Fibroblast of skin of abdomen (primary cell): ENCODE measurements around the gene RGS7.
"Not testable (repeated sequence)": the region's sequence is repeated elsewhere in the genome, so short reads cannot be mapped to it uniquely, and the experiment has no call there.

ENCODE experiments used
- DNase-seq: peaks from one replicate; pipeline ENCODE4 v3.0.0-alpha.2; 2013

RGS7 gene

DNA sequence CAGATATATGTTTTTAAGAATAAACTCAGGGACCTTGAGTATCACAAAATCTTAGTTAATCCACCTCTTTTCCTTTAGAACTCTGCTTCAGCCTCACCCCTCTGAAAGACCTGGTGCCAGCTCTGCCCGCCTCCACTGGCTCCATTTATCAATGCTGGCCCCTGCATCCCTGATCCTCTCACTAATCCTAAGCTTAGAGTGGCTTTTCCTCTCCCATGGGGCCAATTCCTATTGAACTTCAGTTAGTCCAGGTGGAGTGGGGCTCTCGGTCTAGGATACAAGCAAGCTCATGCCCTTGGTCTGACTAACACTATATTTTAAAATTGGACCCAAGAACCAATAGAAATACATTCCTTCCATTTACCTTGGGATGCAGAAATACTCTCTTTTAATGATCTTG is 87.0 kb downstream of the RGS7 start:
- no peak for DNase-seq

DNA sequence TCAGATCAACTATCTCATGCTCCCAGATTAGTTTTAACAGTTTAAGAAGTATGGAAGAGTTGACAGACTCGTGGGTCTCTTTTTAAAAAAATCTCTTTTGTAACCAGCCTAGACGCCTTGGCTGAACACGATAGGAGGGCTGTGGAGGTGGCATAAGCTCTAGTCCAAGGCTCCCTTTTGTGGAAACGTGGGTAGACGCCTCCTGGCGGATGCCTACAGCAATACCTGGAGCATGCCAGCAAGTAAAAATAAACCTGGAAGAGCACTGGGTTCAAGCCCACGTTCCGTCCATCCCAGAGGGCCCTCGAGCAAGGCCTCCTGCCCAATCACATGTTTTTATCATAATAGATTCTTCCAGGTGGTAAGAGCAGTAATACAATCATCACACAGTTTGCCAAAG is 87.9 kb downstream of the RGS7 start:
- DNase-seq, result no peak

GRCh38 chr1:241266121-241266520 is 90.9 kb downstream of the RGS7 start:
- no peak for DNase-seq

DNA sequence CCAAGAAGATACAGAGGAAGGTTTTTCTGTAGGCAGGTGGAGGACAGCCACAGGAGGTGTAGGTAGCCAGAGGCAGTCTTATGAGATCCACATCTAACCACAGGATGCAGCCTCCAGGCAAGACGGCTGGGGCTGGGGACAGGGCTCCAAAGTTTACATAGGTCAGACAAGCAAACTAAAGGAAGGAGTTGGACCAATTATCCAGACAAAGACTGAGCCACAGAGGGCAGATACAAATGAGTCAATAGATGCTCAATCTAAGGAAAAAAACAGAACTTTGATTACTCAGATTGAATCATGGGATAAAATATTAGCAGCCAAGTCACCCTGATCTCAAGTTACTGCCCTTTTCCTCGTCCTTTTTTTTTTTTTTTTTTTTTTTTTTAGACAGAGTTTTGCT is 91.6 kb downstream of the RGS7 start:
- DNase-seq, result no peak

DNA sequence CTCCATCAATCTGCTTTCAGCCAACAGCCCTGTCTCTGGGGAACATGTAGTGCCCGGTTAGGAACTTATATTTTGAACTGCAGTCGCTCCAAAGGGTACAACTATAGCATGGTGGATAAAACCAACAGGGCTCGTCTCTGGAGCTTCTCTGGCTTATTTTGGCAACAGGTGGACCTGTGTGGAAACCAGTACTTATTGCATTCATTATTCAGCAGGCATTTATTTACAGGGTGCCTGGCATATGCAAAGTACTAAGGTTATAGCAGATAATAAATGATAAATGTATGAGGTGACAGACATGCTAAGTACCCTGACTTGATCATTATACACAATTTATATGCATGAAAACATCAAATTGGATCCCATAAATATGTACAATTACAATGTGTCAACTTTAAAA is 93.7 kb downstream of the RGS7 start:
- no peak for DNase-seq

- DNase-seq, result peak; percentile 4
These were observed 103.5 kb downstream of the RGS7 start for GRCh38 chr1:241253471-241253870.

DNA sequence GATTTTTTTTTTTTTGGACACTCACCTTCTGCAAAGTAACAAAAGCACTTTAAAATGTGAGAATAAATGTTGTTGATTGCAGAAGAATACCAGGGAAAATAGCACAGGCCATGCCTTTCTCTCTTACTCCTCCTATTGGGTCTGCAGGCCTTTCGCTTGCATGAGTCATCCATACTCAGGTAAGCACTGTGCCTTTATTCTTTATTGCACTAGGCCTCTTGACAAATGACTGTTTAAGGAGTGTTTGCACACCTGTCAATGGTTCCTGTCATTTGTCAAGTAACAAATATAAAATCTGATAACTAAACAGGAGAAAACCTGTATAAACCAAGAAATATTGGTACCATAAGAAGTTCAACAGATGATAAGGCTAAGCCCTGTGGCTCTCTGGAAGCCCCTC is 106.5 kb downstream of the RGS7 start:
- DNase-seq, result no peak

- DNase-seq, result no peak
These were observed 116.9 kb downstream of the RGS7 start for GRCh38 chr1:241240069-241240468.

- DNase-seq, result no peak
These were observed 119.1 kb downstream of the RGS7 start for GRCh38 chr1:241237873-241238272.

DNA sequence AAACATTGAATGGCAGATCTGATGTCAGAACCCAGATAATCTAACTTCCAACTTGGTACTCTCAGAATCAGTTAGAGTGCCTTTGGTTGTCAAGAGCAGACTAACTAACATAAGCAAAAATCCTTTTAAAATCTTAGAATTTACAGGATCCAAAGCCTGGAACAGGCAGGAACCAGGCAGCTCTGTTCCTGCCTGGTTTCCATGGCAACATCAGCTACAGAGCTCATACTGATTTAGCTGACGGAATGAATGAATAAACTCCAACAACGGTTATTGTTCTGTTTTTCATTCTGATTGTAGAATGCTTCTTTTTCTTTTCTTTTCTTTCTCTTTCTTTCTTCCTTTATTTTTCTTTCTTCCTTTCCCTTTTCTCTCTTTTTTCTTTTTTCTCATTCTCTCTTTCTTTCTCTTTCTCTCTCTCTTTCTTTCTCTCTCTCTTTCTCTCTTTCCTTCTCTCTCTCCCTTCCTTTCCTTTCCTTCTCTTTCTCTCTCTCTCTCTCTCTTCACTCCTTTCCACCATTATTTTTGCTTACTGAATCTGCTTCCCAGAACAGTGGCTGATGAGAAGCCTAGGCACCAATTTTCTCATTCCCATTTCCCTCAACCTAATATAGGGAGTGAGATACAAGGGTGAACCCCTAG is 121.6 kb downstream of the RGS7 start:
- DNase-seq, result no peak

DNA sequence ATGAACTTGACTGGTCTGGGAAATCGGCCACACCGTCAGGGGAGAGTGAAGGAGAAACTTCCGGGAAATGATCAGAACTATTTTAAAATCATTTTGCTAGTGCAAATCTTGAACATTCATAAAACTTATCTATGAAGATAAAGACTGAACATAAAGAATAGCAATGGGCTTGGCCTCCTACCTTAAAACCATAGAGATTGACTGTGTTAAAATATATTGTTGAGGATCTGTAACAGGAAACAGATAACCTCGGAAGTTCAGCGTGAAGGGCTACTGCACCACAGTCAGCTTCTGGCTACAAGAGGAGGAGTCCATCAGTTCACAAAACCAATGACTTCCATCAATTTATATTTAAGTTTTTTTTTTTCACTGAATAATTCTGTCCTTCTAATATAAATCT is 127.3 kb downstream of the RGS7 start:
- no peak for DNase-seq

DNA sequence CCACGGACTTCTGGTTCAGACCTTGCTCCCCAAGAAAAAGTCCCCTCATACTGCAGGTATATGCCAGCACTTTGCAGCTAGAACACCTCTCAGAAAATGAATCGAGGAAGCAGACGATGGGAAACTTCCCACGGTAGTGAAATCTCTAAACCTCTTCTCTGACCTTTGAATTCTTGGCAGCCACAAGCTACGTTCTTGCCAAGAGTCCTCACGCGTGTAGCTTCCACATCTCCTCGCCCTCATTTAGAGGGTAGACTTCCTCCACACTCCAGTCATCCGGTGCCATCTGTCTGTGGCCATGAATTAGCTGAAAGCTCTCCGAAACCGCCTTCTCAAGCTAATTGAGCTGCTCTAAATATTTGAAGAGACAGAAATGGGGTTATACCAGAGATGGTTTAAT is 127.8 kb downstream of the RGS7 start:
- DNase-seq, result no peak

- DNase-seq, result no peak
These were observed 128.7 kb downstream of the RGS7 start for GRCh38 chr1:241228339-241228738.

DNA sequence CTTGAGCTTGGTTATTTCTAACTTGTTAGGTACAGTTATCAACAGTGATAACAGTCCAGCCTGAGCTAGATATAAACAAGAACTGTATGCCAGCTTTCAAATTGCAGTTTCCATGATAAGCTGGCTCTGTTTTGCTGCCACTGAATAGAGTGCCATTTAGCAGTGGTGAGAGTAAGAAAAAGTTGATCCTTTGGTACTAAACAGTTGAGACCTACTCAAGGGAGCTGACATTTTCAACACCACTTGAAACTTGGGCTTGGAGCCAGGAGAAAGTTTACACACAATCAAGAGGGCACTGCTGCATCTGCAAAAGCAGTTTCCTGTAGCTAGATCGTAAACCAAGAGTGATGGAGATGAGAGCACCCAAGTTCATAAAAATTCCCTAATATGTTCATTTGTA is 131.3 kb downstream of the RGS7 start:
- DNase-seq, result no peak

DNA sequence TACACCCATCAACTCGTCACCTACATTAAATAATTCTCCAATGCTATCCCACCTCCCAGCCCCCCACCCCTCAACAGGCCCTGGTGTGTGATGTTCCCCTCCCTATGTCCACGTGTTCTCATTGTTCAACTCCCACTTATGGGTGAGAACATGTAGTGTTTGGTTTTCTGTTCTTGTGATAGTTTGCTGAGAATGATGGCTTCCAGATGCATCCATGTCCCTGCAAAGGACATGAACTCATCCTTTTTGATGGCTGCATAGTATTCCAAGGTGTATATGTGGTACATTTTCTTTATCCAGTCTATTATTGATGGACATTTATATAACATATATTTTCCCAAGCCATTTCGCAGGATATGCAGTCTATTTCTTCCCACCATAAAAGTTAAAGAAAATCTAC is 132.8 kb downstream of the RGS7 start:
- not testable (repeated sequence) for DNase-seq

- not testable (repeated sequence) for DNase-seq
These were observed 134.2 kb downstream of the RGS7 start for GRCh38 chr1:241222813-241223212.

DNA sequence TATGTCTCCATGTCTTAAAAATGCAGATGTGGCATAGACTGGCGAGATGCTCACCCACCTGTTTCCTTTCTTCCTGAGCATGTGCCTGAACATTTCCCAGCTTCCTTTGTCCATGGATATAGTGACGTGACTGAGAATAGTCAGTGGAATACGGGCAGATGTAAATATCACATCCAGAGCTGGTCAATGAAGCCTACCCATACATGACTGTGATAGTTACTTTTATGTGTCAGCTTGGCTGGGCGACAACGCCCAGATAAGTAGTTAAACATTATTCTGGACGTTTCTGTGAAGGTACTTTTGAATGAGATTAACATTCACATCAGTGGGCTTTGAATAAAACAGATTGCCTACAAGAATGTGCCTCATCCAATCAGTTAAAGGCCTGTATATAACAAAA is 135.7 kb downstream of the RGS7 start:
- DNase-seq, result no peak

DNA sequence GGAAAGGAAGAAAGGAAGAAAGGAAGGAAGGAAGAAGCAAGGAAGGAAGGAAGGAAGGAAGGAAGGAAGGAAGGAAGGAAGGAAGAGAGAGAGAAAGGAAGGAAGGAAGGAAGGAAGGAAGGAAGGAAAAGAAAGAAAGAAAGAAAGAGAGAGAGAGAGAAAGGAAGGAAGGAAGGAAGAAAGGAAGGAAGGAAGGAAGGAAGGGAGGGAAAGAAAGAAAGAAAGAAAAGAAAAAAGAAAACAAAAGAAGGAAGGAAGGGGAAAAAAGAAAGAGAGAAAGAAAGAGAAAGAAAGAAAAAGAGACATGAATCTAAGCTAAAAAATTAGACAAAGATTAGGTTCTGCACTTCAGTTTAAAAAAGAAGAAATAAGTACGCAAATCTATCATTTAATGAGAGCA is 136.1 kb downstream of the RGS7 start:
- not testable (repeated sequence) for DNase-seq

DNA sequence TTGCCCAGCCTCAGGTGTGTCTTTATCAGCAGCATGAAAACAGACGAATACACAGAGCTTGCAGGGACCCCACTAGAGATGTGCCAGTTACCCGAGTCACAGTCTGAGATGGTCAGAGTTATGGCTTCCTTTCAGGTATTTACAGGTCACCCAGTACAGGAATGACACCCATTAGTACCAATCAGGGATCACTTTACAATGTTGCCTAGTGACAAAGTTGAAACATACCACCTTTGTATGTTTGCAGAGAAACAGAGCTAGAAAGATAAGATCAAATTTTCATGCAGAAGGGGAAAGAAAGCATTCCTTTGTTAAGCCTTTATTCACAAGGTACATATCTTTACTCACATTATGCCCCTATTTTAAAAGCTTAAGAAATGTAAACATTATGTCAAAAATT is 137.6 kb downstream of the RGS7 start:
- no peak for DNase-seq

DNA sequence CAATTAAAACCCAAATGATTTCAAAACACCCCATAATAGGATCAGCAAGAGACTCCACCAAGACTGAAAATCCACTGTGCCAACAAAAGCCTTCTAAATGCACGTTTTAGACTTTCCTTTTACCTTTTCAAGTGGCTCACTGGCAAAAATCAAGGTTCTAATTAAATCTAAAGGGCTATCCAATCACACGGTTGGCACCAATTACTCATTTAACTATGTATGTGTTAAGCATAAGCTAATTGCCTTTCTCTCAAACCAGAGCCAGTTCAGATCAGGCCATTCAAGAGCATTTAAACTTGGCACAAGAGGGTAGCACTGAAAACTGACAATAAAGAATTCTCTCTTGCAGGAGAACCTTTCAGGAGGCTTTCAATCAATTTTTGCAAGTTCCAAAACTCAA is 139.5 kb downstream of the RGS7 start:
- DNase-seq, result no peak

GRCh38 chr1:241215683-241216082 is 141.3 kb downstream of the RGS7 start:
- DNase-seq, result no peak

DNA sequence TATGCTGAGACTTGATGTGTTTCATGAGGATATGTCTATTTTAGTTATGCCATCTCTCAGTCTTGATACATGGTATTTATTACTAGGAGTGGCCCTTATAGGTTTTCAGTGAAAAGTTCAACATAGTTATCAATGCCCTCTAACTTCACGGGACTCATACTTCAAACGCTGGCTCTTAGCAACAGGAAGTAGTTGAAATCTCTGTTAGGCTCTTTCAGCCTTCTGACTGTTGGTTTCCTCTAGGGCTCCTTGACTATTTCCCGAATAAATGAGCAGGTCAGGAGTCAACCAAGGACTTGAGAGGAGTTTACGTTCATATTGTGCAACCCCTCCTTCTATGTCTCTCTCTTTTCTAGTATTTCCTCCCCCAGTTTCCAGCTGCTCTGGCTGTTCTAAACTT is 141.8 kb downstream of the RGS7 start:
- DNase-seq, result no peak

DNA sequence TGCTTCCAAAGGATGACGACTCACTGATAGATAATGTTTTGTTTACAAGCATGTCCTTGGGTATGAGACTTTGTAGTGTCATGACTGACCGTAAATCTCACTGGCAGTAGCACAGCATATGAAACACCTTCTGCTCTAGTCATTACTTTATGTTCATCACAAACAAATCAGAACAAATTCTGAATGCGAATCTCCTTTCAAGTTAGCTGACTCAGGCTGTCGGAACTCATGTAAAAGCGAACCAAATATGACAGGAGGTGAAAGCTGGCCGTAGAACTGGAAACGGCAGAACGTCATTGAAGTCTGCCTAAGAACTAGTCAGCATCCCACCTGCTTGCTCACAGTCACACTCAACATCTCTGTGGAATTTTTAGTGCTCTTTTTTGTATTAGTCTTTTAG is 143.9 kb downstream of the RGS7 start:
- no peak for DNase-seq

DNA sequence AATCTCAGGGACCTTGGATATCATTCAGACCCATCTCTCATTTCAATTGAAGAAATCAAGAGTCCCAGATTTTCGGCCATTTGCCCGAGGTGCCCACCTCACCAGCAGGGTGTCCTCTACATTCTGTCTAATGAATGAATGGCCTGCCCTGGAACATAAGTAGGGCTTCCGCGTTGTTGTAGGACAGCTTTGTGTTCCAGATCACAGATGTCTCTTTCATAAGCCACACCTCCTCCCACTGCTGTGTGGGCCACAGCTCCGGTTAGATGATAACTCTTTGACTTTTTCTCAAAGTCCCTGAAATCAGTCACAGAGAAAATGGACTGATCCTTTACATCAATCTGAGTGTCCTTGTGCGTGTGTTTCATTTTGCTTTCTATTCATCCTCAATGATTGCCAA is 144.4 kb downstream of the RGS7 start:
- no peak for DNase-seq

DNA sequence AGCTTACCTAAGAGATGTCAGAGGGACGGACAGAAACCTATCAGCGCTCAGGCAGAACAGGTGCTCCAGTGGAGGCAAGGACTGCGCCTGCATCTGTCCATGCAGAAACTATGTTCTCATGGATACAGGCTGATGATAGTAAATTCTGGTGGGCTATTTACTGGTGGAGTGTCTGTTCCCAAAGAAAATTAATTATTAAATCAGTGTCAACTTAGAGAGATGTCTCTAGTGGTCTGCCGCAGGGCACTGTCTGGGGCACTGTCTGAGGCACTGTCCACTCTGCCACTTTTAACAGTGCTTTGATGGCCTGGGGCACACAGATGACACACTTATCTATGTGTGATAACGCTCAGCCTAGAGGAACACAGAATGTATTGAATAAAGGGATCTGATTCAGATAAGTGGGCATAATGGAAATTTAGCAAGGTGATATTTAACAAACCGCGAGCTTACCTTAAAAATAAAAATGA is 148.1 kb downstream of the RGS7 start:
- DNase-seq, result no peak
